ENCODE measurements around the gene PLXND1.

The PLXND1 gene

DNA sequence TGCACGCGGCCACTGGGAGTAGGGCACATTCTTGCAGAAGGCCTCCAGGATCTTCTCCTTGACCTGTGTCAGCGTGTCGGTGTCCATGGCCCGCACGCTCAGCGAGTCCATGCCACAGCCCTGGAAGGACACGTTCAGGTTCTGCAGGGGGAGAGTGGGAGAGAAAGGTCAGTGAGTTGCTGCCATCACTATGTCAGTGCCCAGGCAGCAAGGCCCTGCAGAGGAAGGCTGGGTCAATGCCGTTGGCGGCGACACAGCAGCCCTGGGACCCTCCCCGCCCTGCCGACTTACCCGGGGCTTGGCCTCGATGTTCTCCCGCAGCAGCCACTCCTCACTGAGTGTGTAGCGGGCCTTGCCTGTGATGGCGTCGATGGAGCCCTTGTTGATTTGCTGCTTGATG, 43.7 kb downstream of the PLXND1 start:
- Mint-ChIP-seq H3K4me3 (no peak overlapping the region), H3K9me3 (no peaks in the 10 kb centered on the region), H3K4me1 (ENCODE audit: low read depth in 2 of 2) (peaks cover 32 to 33% of the 10 kb centered on the region in 2 donors), H3K27ac (peak overlapping the region; percentile 38 to 90), H3K27me3 (no peaks in the 10 kb centered on the region), H3K36me3 (ENCODE audit: insufficient read depth) (peaks cover 21% of the 10 kb centered on the region)
- DNase-seq (no peak), ATAC-seq (replicated peaks) (no peak)

DNA sequence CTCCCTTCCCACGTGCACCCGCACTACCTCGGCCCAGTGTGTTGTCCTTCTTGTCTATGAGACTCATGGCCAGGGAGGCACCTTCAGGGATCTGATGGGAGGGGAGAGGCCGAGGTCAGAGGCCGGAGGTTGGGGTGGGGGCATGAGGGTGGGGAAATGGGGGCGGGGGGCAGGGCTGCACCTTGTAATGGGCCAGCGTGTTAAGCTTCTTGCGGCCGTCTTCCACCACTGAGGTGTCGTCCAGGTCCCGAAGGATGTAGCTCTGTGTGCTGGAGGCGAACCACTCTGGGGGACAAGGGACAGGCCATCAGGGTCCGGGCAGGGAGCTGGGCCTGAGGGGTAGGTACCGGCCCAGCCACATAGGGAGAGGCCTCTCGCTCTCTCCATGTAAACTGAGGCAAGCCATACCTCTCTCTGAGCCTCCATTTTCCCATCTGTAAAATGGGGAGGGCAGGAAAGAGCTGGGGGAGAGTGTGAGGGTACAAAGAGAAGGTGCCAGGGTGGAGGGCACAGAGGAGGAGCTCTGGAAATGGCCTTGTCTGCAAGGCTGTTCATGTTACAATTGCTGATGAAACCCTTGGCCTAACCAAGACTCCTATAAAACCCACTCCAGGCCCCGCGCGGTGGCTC, 44.7 kb downstream of the PLXND1 start:
- ATAC-seq (replicated peaks) = no peak
- no peak overlapping the region for H3K4me3 Mint-ChIP-seq
- H3K36me3 Mint-ChIP-seq (ENCODE audit: insufficient read depth) = peaks cover 24% of the 10 kb centered on the region
- no peak overlapping the region for H3K27ac Mint-ChIP-seq
- DNase-seq = no peak
- no peaks in the 10 kb centered on the region for H3K27me3 Mint-ChIP-seq
- peaks cover 28 to 31% of the 10 kb centered on the region in 2 donors for H3K4me1 Mint-ChIP-seq (ENCODE audit: low read depth in 2 of 2)
- H3K9me3 Mint-ChIP-seq = no peaks in the 10 kb centered on the region

DNA sequence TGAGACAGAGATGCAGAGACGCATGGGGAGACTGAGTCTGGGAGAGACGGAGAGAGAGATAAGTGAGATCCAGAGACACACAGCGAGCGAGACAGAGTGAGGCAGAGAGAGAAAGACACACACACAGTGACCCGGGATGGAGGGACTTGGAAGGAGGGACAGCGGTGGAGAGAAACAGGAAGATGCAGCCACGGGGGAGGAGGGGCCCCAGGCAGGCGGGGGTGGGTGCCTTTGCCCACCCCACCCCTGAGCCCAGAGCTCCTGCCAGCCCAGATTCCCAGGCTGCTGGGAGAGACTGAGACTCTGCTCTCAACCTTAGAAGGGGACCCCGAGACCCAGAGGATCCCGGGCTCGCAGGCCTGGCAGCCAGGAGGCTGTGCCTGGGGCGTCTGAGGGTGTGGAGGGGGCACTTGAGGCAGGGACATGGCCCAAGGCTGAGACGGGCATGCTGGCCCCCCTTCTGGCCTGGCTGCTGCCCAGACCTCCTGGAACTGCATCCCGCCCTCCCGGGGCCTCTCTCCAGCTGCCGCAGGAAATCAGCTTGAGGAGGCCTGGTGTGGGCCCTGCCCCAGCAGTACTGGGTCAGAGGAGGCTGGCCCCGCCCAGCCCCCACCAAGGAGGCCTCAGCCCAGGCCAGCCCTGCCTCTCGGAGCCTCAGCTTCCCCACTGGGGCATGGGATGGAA, 45.4 kb downstream of the PLXND1 start:
- H3K4me1 Mint-ChIP-seq (ENCODE audit: low read depth in 2 of 2) = peaks cover 21 to 24% of the 10 kb centered on the region in 2 donors
- no peak overlapping the region for H3K4me3 Mint-ChIP-seq
- H3K36me3 Mint-ChIP-seq (ENCODE audit: insufficient read depth) = peaks cover 20% of the 10 kb centered on the region
- H3K9me3 Mint-ChIP-seq = no peaks in the 10 kb centered on the region
- peak overlapping the region in 1 of 2 donors; percentile 83 for H3K27ac Mint-ChIP-seq
- DNase-seq (no peak), ATAC-seq (replicated peaks) (no peak)
- H3K27me3 Mint-ChIP-seq = no peaks in the 10 kb centered on the region

DNA sequence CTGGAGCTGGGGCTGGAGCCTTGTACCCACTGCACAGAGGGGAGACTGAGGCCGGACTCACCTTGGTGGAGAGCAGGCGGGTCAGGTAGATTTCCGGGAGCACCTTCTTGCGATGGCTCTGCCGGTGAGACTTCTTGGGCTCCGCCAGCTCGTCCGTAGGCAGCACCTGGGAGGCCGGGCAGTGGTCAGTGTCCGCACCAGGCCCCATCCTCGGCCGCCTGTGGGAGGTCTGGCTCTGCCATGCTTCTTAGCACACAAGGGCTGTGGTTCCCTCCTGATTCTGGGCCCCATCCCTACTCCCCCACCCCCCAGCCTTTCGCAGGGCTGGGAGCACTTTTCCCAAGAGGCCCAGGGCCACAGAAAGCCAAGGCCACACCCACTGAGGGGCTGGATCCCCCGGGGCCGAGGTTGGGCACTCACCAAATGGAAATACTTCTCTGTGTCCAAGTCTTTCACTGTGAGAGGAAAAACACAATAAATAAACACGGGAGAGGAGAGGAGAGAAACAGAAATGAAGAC, 46.1 kb downstream of the PLXND1 start:
- no peaks in the 10 kb centered on the region for H3K9me3 Mint-ChIP-seq
- H3K4me3 Mint-ChIP-seq = no peak overlapping the region
- peaks cover 17% of the 10 kb centered on the region for H3K36me3 Mint-ChIP-seq (ENCODE audit: insufficient read depth)
- no peaks in the 10 kb centered on the region for H3K27me3 Mint-ChIP-seq
- no peak for ATAC-seq (replicated peaks)
- DNase-seq = no peak
- peak overlapping the region; percentile 83 to 98 for H3K27ac Mint-ChIP-seq
- peaks cover 18 to 24% of the 10 kb centered on the region in 2 donors for H3K4me1 Mint-ChIP-seq (ENCODE audit: low read depth in 2 of 2)

DNA sequence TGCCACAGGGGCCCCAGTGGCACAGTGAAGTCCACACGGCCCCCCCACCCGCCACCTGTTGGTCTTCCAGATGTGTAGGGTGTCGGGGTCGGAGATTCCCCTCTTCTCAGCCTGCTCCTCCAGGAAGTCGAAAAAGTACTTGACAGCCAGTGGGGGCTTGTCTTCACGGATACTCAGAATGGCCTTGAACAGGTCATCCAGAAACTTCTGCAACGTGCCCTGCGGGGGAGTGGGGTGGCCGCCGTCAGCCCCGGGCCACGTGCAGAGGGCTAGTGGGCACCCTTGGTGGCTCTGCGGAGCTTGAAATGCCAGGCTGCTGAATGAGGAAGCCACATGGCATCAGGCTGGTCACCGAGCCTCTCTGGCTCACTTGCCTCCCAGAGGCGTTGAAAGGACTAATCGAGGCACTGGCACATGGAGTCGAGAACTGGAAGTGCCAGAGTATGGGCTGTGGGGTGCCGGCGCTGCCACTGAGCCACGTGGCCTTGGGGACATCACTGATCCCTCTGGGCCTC, 46.9 kb downstream of the PLXND1 start:
- no peak for DNase-seq
- peaks cover 17% of the 10 kb centered on the region for H3K36me3 Mint-ChIP-seq (ENCODE audit: insufficient read depth)
- H3K4me3 Mint-ChIP-seq = no peak overlapping the region
- no peaks in the 10 kb centered on the region for H3K27me3 Mint-ChIP-seq
- no peak for ATAC-seq (replicated peaks)
- no peaks in the 10 kb centered on the region for H3K9me3 Mint-ChIP-seq
- H3K4me1 Mint-ChIP-seq (ENCODE audit: low read depth in 2 of 2) = peaks cover 18 to 26% of the 10 kb centered on the region in 2 donors
- peak overlapping the region in 1 of 2 donors; percentile 98 for H3K27ac Mint-ChIP-seq

DNA sequence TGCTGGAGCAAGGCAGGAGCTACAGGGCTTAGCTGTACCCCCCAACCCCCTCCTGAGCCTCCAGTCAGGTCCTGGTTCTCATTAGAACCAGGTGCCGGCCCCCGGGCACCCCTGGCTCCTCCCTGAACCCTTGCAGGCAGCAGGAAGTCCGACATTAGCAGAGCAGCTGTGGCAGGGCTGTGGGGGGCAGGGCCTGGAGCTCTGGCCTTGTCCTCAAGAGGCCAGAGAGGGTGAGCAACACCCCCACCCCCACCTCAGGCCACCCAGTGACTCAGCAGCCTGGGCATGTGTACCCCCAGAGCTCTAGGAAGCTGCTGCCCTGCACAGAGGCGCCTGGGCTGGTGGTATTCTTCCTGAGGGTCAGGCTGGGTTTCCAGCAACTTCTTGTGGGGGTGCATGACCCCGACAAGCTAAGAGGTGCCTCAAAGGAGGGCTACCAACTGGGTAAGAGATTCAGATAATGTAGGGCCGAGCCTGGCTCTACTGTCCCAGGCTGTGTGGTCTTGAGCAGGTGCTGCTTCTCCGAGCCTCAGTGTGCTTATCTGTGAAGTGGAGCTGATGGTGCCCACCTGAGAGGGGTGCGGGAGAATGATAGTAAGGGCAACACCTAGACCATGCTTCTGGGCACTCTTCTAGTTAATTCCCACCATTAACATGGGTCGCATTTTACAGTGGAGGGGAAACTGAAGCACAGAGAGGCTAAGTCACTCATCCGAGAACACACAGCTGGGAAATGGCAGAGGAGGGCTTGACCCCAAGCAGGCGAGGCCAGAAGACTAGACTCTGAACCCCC, 47.5 kb downstream of the PLXND1 start:
- ATAC-seq (replicated peaks) = peak; percentile 34
- peaks cover 24 to 30% of the 10 kb centered on the region in 2 donors for H3K4me1 Mint-ChIP-seq (ENCODE audit: low read depth in 2 of 2)
- peak overlapping the region; percentile 68 to 76 for H3K4me3 Mint-ChIP-seq
- H3K27me3 Mint-ChIP-seq = no peaks in the 10 kb centered on the region
- no peak for DNase-seq
- peaks cover 17% of the 10 kb centered on the region for H3K36me3 Mint-ChIP-seq (ENCODE audit: insufficient read depth)
- H3K9me3 Mint-ChIP-seq = no peaks in the 10 kb centered on the region
- H3K27ac Mint-ChIP-seq = peak overlapping the region; percentile 92 to 98

DNA sequence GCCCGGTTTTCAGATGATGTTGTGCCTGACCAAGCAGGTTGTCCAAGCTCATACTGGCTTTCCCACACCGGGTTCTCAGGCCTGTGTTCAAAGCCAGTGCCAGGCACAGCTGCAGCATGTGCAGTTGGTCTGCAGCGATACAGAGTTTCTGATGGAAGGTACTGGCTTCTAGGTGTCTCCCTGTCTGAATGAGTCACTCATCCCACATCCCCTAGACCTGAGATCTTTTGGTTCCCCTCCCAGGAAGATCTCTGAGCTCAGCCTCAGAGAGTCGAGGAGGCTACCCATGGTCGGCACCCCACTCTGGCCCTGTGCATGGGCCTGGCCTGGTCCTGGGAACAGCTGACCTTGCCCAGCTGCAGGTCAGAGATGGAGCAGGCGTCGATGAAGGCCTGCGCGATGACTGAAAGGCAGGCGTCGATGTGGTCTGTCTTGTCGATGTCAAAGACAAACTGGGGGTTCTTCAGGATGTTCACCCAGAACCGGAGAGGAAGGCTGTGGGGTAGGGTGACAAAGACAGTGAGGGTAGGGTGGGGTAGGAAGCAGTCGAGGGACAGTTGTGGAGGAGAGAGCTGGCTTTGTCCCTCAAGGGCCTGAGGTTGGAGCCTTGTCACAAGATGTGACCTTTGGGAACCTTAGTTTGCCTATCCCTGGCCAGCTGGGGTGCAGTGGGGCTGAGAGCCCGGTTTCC, 48.2 kb downstream of the PLXND1 start:
- Mint-ChIP-seq H3K27ac (peak overlapping the region; percentile 92 to 98), H3K4me1 (ENCODE audit: low read depth in 2 of 2) (peaks cover 26 to 32% of the 10 kb centered on the region in 2 donors), H3K4me3 (peak overlapping the region; percentile 68 to 76), H3K36me3 (ENCODE audit: insufficient read depth) (peaks cover 12% of the 10 kb centered on the region), H3K27me3 (no peaks in the 10 kb centered on the region), H3K9me3 (no peaks in the 10 kb centered on the region)
- DNase-seq (peak in 1 of 3 experiments; percentile 33), ATAC-seq (replicated peaks) (peak; percentile 87)

DNA sequence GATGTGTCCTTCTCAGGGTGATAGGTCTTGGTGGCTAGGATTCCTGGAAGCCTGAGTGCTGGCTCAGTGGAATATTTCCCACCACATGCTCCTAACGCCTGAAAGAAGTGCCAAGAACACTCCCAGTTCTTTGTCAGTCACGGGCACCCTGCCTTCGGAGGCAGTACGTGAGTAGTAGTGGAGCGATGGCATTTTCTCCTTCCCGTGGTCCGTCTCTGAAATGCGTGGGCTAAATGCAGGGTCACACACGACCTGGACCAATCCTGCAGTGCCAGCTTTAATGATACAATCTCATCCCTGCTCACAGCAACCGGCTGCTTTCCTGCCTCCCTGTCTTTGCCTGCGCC, 49.0 kb downstream of the PLXND1 start:
- ATAC-seq (replicated peaks) (no peak), DNase-seq (no peak)
- Mint-ChIP-seq H3K27ac (peak overlapping the region; percentile 92 to 98), H3K4me1 (ENCODE audit: low read depth in 2 of 2) (peaks cover 31 to 39% of the 10 kb centered on the region in 2 donors), H3K27me3 (no peaks in the 10 kb centered on the region), H3K9me3 (no peaks in the 10 kb centered on the region), H3K4me3 (peak overlapping the region in 1 of 2 donors; percentile 76), H3K36me3 (ENCODE audit: insufficient read depth) (peaks cover 10% of the 10 kb centered on the region)

DNA sequence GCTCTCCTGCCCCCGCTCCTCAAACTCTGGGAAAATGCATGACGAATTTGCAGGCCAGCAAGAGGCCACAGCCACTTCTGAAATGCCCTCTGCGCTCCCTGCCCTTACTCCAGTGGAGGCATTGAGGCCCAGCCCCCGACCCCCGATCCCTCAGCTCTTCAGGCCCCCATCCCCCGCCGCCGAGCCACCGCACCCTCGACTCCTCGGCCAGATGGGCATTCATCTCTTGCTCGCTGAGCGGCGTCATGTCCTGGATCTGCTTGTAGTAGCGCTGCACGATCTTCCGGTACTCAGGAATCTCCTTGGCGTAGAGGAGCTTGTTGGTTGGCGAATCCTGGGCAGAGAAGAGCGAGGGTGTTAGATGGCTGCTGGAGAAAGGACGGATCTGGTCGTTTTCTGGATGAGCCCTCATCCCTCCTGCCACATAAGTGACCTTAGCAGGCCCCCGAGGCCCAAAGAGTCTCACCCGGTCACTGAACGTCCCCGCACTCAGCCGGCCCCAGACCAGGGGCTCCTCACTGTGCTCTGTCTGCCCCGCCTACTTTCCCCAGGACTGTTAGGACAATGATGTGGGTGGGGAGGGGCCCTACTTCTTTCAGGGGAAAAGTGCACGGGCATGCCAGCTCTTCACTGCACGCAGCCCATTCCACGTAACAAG, 49.5 kb downstream of the PLXND1 start:
- H3K9me3 Mint-ChIP-seq = no peaks in the 10 kb centered on the region
- ATAC-seq (replicated peaks) = no peak
- H3K36me3 Mint-ChIP-seq (ENCODE audit: insufficient read depth) = peaks cover 10% of the 10 kb centered on the region
- no peaks in the 10 kb centered on the region for H3K27me3 Mint-ChIP-seq
- DNase-seq = no peak
- peak overlapping the region in 1 of 2 donors; percentile 76 for H3K4me3 Mint-ChIP-seq
- peak overlapping the region in 1 of 2 donors; percentile 98 for H3K27ac Mint-ChIP-seq
- H3K4me1 Mint-ChIP-seq (ENCODE audit: low read depth in 2 of 2) = peaks cover 34 to 40% of the 10 kb centered on the region in 2 donors

DNA sequence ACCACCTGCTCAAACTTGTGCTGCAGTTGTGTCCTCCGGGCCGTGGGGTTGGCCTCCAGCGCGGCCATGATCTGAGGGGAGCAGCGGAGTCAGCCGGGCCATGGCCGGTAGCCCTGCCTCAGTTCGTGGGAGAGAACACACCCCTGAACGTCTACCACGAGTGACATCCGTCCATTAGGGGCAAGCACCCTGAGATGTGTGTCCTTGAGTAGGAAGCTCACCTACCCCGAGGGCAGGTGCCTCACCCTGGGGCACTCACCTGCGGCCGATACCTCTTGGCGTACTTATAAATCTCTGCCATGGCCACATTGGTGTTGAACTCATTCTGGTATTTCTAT, 50.1 kb downstream of the PLXND1 start:
- H3K4me3 Mint-ChIP-seq = no peak overlapping the region
- DNase-seq = no peak
- H3K27ac Mint-ChIP-seq = no peak overlapping the region
- no peaks in the 10 kb centered on the region for H3K27me3 Mint-ChIP-seq
- peaks cover 10% of the 10 kb centered on the region for H3K36me3 Mint-ChIP-seq (ENCODE audit: insufficient read depth)
- H3K9me3 Mint-ChIP-seq = no peaks in the 10 kb centered on the region
- no peak for ATAC-seq (replicated peaks)
- peaks cover 39 to 45% of the 10 kb centered on the region in 2 donors for H3K4me1 Mint-ChIP-seq (ENCODE audit: low read depth in 2 of 2)

DNA sequence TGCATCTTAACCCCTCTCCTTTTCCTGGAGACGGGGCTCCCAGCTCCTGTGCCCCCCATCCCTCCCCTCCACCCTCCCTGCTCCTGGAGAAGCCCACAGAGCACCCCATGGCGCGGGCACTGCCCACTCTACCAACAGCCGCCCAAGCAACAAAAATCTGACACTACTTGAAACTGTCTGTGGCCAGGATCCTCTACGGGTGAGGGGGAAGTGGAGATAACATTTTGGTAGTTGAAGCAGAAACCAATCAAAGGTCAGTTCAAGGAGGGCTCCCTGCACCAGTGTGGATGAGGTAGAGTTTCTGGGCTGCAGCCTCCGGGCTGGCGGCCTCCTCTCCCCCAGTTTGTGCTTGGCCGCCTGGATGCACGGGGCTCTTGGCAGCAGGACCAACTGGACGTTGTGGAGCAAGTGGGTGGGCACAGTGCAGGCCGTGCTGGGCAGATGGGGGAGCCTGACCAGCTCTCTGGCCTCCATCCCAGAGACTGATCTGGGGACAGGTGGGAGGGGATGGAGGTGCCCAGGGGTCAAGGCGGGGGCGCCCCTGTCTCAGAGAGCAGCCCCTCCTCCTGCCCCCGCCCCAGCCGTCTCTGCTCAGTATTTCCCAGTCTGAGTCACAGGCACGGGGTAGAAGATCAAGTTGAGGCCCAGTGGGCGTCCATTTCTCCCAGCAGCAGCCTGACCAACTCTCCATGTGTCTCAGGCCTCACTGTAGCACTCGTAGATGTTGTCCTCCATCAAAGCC, 50.7 kb downstream of the PLXND1 start:
- Mint-ChIP-seq H3K36me3 (ENCODE audit: insufficient read depth) (peaks cover 10% of the 10 kb centered on the region), H3K27me3 (no peaks in the 10 kb centered on the region), H3K27ac (peak overlapping the region in 1 of 2 donors; percentile 44), H3K4me3 (no peak overlapping the region), H3K9me3 (no peaks in the 10 kb centered on the region), H3K4me1 (ENCODE audit: low read depth in 2 of 2) (peaks cover 39 to 45% of the 10 kb centered on the region in 2 donors)
- DNase-seq = no peak
- no peak for ATAC-seq (replicated peaks)

DNA sequence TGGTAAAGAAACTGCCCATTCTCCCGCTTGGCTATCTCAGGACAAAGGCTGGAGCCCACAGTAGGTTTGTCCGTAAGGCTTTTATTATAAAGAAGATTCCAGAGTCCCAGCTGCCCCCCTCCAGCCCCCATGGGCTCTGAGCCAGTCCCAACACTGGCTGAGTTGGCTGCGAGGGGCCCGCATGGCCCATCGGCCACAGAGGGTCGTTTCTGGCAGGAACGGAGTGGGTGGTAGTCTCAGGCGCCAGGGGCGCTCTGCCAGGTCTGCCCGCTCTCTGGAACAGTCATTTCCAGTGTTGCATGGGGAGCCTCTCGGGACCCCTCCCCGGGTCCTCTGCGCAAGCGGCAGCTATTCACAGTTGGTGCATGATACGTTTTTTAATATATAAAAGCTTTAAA, 51.3 kb downstream of the PLXND1 start:
- no peaks in the 10 kb centered on the region for H3K27me3 Mint-ChIP-seq
- H3K4me3 Mint-ChIP-seq = peak overlapping the region in 1 of 2 donors; percentile 54
- ATAC-seq (replicated peaks) = no peak

More for the DNA sequence above, 51.3 kb downstream of the PLXND1 start:
- H3K27ac Mint-ChIP-seq = peak overlapping the region in 1 of 2 donors; percentile 81
- no peak for DNase-seq
- H3K9me3 Mint-ChIP-seq = no peaks in the 10 kb centered on the region
- peaks cover 10% of the 10 kb centered on the region for H3K36me3 Mint-ChIP-seq (ENCODE audit: insufficient read depth)
- H3K4me1 Mint-ChIP-seq (ENCODE audit: low read depth in 2 of 2) = peaks cover 35 to 41% of the 10 kb centered on the region in 2 donors
